NCI-H69 (cell line): ENCODE data around the gene NET1.
A peak's percentile ranks its signal among the peaks of the same experiment; 100 is the strongest.
"Not testable (repeated sequence)": the region's sequence is repeated elsewhere in the genome, so short reads cannot be mapped to it uniquely, and the experiment has no call there.

ENCODE experiments used
- DNase-seq: peaks from one replicate; lab custom pipeline; 2025; lab: John Stamatoyannopoulos, UW

NET1 gene

GRCh38 chr10:5396556-5397300, 15.6 kb upstream of the NET1 start:
- DNase-seq, result no peak

GRCh38 chr10:5399332-5399731, 13.0 kb upstream of the NET1 start:
- DNase-seq, result no peak

GRCh38 chr10:5400468-5401240, 11.7 kb upstream of the NET1 start:
- DNase-seq, result peak; percentile 83

DNA sequence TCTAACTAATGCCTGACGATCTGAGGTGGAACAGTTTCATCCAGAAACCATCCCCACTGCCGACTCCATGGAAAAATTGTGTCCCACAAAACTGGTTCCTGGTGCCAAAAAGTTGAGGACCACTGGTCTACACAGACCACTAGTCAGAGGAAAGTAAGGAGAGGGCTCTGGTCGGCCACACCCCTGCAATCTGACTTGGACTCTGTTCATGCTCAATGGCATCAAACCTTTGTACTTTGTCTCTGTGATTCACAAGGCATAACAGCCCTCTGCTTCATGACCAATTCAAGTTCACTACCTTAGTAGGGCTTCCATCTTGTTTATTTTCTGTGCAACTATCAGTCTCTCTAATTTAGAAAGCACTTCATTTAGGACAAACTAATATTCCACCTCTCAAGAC, 9.6 kb upstream of the NET1 start:
- no peak for DNase-seq

DNA sequence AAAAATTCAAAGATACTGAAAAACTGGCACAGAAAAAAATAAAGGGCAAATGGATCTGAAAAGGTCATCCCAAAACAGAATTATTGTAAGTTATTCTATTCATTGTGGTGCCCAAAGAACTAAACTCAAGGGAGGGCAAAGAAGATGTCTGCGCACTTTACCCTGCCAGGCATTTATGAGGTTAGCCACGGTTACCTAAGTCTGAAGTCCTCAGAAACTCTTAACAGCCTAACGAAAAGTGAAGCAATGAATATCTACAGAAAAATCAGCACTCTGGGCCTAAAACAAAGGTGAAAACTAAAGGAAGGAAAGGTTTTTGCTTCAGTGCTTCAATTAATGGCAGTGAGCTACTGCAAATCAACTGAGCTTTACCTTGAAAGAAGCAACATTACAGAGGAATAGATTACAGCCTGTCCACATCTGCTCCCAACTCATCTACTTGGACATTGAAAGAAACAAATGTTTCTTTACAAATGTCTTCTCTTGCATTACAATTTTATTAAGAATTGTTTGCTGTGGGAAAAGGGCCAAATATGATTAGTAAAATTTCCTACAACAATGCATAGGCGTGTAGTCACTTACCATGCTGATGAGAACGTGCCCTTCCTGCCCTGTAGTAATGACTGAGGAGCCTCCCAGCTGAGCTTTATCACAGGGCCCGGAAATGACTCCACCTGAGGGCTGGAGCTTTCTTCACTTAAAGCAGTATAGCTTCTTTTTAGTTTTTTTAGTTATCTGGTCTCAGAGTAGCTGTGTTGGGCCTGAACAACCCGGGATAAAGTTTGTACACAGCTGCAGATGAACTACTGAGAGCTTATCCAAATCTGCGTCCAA, 7.9 kb upstream of the NET1 start, which contains the start of gene TUBAL3:
Gene TUBAL3, minus strand, starts transcription at position 621 of the 834 bp plus-strand sequence. Its CDS starts 36 bp downstream, at position 585.
- no peak for DNase-seq

- DNase-seq, result no peak
Measured at GRCh38 chr10:5406918-5407317, 5.4 kb upstream of the NET1 start.

GRCh38 chr10:5410787-5411186, 1.6 kb upstream of the NET1 start:
- DNase-seq, result not testable (repeated sequence)

- peak; percentile 34 for DNase-seq
Measured at GRCh38 chr10:5411941-5412276, 448 bp upstream of the NET1 start.

DNA sequence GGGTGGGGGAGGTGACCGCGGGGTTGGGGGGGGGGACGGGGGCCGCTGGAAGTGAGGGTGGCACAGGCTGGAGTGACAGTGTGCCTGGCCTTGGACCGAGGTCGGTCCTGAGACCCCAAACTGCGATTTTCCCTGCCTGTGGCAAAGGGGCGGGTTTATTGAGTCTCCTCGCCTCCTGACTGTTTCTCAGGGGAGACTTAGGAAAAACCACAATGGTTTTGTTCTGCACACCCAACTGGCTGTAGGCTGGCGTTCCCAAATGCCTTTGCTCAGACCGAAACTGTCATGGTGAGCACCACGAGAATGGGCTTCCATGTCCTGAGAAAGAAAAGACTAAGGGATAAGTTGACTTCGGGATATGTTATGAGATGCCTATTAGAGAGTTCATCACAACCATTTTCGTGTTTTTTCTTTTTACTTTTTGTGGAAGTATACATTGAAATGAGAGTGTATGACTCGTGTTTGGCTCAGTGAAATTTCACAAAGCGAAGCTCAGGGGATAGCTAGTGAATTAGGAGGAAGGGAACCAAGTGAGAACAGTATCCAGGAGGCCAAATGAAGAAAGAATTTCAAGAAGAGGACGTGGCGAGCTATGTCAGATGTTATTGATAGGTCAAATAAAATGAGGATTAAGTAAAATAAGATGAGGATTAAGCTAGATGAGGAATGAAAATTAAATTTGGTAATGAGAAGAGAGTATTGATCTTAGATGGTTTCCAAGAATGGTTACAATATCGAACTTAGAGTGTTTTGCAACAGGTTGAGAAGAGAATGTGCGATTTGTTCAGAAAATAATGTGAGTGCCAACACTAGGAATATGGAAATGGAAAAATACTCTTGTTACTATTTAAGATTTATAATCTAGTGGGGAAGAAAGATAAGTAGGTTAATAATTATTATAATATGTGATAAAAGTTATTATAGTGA, 918 bp downstream of the NET1 start:
- peak; percentile 63 for DNase-seq

DNA sequence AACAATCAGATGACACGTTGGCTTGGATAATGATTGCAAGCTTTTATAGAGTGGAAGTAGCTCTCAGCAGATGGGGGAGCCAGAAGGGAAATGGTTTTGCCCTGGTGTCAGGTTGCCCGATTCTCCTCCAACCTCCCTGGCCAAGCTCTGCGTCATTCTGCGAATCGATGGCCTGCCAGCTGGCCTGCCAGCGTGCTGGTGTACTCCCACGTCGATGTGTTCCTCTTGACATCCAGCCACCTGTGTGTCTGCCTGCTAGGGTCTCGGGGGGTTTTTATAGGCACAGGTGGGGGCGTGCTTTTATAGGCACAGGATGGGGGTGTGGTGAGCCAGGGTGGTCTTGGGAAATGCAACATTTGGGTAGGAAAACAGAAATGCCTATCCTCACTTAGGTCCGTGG, 4.6 kb downstream of the NET1 start:
- peak; percentile 3 for DNase-seq

- no peak for DNase-seq
Measured at GRCh38 chr10:5418584-5418983, 6.2 kb downstream of the NET1 start.

DNA sequence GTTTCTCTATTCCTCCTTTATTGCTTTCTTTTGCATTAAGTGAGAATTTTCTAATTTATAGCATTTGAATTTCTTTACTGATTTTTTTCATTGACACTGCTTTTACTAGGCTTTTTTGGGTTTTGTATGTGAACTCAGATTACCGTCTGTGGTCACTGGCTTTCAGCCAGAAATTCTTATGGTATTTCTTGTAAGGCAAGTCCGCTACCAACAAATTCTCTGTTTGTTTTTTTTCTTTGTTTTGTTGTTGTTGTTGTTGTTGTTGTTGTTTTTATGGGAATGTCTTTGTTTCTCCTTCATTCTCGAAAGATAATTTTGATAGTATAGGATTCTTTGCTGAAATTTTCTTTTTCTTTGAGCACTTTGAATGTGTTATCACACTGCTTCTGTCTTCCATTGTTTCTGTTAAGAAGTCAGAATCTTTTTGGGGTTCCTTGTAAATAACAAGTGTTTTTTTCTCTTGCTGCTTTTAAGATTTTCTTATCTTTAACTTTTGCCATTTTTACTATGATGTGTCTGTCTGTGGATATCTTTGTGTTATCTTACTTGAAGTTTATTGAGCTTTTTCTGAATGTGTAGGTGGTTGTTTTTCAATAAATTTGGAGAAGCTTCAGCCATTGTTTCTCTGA, 7.2 kb downstream of the NET1 start:
- no peak for DNase-seq

GRCh38 chr10:5423771-5424170, 11.4 kb downstream of the NET1 start:
- DNase-seq, result no peak

GRCh38 chr10:5424751-5425150, 12.4 kb downstream of the NET1 start:
- no peak for DNase-seq

DNA sequence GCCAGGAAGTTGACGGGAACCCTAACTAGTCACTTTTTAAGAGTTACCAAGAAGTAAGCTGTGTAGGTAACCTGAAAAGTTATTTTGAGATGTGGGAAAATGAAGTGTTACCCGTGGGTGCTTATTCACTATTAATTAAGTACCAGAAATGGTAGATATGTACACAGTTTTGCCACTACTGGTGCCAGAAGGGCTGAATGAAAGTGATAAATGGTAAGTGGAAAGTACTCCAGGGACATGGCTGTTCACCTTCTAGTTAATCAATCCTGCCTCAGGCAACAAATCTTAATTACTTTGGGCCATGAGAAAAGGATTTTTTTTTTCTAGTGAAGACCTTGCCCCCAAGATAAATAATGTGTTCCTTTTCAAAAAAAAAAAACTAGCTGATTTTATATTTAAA, 15.8 kb downstream of the NET1 start:
- peak; percentile 68 for DNase-seq

DNA sequence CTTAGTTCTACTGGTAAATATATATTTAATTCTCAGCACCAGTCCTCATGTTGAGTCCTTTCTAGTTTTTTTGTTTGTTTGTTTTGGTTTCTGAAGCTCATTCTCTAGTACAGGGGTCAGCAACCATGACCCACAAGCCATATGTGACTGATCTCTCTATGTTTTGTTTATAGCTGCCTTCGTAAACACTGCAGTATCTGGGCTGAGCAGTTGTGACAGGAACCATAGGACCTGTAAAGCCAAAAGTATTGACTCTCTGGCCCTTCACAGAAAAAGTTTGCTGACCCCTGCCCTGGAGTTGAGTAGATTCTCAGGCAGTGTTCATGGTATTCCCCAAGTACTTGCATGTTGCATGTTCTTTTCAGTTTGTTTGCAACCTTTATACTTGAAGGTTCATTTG, 20.8 kb downstream of the NET1 start:
- DNase-seq, result no peak

GRCh38 chr10:5434017-5434753, 21.8 kb downstream of the NET1 start:
- DNase-seq, result peak; percentile 52

GRCh38 chr10:5435328-5435727, 23.0 kb downstream of the NET1 start:
- no peak for DNase-seq

- DNase-seq, result no peak
Measured at GRCh38 chr10:5440206-5440605, 27.8 kb downstream of the NET1 start.

DNA sequence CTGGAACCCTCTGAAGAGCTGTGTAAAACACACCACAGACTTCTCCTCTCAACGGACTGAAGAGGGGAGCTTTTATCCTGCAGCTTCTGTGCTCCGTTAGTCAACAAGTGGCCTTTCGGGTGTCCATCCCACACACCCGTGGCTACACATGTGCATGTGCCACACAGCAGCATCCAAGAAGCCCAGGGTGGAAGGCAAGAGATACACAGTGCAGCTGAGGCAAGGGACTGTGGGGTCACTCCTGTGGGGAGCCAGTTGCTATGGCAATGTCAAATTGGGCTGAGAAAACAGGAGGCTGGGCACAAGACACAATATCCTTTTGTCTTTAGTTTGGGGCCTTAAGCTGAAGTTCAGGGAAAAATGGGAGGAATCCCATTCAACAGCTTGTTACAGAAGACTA, 28.7 kb downstream of the NET1 start:
- no peak for DNase-seq
